ENCODE data around the gene MPPED2. TPM values are rescaled to one million over a fixed set of nuclear protein-coding genes. Genes with fewer than 3 reads are reported as not detected.

MPPED2 gene
- total and polyA plus RNA-seq, 10 of the 15 experiments (the other 5 are each of a cell fraction or from before 2014, with no cell fraction given): not detected

DNA sequence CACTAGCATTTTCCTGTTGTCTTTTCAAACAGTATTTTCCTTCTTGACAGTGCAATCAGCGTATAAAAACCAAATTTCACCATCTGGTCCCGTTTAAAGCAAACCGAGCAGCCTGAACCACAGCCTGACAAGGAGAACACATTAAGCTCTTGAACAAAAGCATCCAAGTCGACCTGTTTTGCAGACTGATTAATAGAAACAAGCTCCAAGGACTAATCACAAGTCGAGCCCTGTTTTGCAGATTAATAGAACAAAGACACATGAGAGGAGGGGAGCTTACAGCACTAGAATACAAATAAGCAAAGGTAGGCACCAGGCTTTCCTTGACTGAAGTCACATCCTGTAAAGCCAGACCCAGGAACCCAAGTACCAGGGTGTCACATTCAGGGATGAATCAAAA is 104.8 kb downstream of the MPPED2 start:
- no peak overlapping the region for H3K4me3 ChIP-seq
- H3K79me2 ChIP-seq (ENCODE audit: control insufficient read depth, insufficient read depth, low read length): no peaks in the 10 kb centered on the region
- no TSS peak for BruUV-seq (replicated peaks)
- ChIA-PET RAD21 (ENCODE audit: unreplicated experiment) (no interaction called here), CTCF (no interaction called here), POLR2A (no interaction called here), SMC1A (ENCODE audit: uncharacterized antibody, unreplicated experiment) (no interaction called here)
- no peaks in the 10 kb centered on the region for H4K20me1 ChIP-seq (ENCODE audit: control insufficient read depth, insufficient read depth)
- no peaks in the 10 kb centered on the region for H3K36me3 ChIP-seq (ENCODE audit: control insufficient read depth in 2 of 2, insufficient read depth in 2 of 2, low read length in 1 of 2)
- H3K27me3 ChIP-seq (replicated peaks in 1 of 2; ENCODE audit: control insufficient read depth in 2 of 2, insufficient read depth in 2 of 2, low read length in 1 of 2): peaks cover 0 to 7% of the 10 kb centered on the region in 2 experiments; a peak in 1 of 4 replicates
- no peak overlapping the region for H3K27ac ChIP-seq (ENCODE audit: control insufficient read depth, insufficient read depth)
- no peaks in the 10 kb centered on the region for H3K9me3 ChIP-seq (replicated peaks; ENCODE audit: control insufficient read depth, insufficient read depth, low read length)
- in situ Hi-C loops (cut with MboI): no loop called here
- no peak overlapping the region for H2AFZ ChIP-seq (ENCODE audit: control insufficient read depth, low read depth, low read length)
- H3K4me1 ChIP-seq (ENCODE audit: control insufficient read depth, insufficient read depth, low read length): no peaks in the 10 kb centered on the region
- H3K9ac ChIP-seq (ENCODE audit: control insufficient read depth, insufficient read depth, low read length): no peak overlapping the region
- WGBS (ENCODE audit: insufficient coverage, insufficient replicate concordance, low lambda C conversion rate, missing lambda C conversion rate): 15% methylated on average over 5 of the region's 5 CpGs
- DNase-seq (ENCODE audit: low read depth, low spot score) (no peak), ATAC-seq (no peak), FAIRE-seq (no peak)
- H3K4me2 ChIP-seq (ENCODE audit: control insufficient read depth, insufficient read depth): no peak overlapping the region
- intact Hi-C loops (cut with micrococcal nuclease; ENCODE audit: unreplicated experiment): no loop called here
- no peak for TF ChIP-seq CREB1 (IDR thresholded peaks at IDR 0.05; ENCODE audit: low read depth)
- TF ChIP-seq SMAD5 (IDR thresholded peaks at IDR 0.05; ENCODE audit: low read depth): no peak
- TF ChIP-seq, protein P1, sequence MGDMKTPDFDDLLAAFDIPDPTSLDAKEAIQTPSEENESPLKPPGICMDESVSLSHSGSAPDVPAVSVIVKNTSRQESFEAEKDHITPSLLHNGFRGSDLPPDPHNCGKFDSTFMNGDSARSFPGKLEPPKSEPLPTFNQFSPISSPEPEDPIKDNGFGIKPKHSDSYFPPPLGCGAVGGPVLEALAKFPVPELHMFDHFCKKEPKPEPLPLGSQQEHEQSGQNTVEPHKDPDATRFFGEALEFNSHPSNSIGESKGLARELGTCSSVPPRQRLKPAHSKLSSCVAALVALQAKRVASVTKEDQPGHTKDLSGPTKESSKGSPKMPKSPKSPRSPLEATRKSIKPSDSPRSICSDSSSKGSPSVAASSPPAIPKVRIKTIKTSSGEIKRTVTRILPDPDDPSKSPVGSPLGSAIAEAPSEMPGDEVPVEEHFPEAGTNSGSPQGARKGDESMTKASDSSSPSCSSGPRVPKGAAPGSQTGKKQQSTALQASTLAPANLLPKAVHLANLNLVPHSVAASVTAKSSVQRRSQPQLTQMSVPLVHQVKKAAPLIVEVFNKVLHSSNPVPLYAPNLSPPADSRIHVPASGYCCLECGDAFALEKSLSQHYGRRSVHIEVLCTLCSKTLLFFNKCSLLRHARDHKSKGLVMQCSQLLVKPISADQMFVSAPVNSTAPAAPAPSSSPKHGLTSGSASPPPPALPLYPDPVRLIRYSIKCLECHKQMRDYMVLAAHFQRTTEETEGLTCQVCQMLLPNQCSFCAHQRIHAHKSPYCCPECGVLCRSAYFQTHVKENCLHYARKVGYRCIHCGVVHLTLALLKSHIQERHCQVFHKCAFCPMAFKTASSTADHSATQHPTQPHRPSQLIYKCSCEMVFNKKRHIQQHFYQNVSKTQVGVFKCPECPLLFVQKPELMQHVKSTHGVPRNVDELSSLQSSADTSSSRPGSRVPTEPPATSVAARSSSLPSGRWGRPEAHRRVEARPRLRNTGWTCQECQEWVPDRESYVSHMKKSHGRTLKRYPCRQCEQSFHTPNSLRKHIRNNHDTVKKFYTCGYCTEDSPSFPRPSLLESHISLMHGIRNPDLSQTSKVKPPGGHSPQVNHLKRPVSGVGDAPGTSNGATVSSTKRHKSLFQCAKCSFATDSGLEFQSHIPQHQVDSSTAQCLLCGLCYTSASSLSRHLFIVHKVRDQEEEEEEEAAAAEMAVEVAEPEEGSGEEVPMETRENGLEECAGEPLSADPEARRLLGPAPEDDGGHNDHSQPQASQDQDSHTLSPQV (IDR thresholded peaks at IDR 0.05): no peak
- TF ChIP-seq FOXK2 (IDR thresholded peaks at IDR 0.05): no peak
- TF ChIP-seq SMARCA5 (IDR thresholded peaks at IDR 0.05): no peak
- TF ChIP-seq ZBED1 (IDR thresholded peaks at IDR 0.05; ENCODE audit: borderline replicate concordance): no peak
- TF ChIP-seq, protein P2, sequence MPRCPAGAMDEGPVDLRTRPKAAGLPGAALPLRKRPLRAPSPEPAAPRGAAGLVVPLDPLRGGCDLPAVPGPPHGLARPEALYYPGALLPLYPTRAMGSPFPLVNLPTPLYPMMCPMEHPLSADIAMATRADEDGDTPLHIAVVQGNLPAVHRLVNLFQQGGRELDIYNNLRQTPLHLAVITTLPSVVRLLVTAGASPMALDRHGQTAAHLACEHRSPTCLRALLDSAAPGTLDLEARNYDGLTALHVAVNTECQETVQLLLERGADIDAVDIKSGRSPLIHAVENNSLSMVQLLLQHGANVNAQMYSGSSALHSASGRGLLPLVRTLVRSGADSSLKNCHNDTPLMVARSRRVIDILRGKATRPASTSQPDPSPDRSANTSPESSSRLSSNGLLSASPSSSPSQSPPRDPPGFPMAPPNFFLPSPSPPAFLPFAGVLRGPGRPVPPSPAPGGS (IDR thresholded peaks at IDR 0.05; ENCODE audit: borderline replicate concordance, insufficient read depth, low read depth, low read length, poor library complexity, severe bottlenecking): no peak
- TF ChIP-seq, protein P3, sequence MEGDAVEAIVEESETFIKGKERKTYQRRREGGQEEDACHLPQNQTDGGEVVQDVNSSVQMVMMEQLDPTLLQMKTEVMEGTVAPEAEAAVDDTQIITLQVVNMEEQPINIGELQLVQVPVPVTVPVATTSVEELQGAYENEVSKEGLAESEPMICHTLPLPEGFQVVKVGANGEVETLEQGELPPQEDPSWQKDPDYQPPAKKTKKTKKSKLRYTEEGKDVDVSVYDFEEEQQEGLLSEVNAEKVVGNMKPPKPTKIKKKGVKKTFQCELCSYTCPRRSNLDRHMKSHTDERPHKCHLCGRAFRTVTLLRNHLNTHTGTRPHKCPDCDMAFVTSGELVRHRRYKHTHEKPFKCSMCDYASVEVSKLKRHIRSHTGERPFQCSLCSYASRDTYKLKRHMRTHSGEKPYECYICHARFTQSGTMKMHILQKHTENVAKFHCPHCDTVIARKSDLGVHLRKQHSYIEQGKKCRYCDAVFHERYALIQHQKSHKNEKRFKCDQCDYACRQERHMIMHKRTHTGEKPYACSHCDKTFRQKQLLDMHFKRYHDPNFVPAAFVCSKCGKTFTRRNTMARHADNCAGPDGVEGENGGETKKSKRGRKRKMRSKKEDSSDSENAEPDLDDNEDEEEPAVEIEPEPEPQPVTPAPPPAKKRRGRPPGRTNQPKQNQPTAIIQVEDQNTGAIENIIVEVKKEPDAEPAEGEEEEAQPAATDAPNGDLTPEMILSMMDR (IDR thresholded peaks at IDR 0.05 in 2 of 3, conservative IDR thresholded peaks at IDR 0.05 in 1 of 3; ENCODE audit: control insufficient read depth in 2 of 3, extremely low read depth in 1 of 3, insufficient read depth in 1 of 3, low read depth in 3 of 3, low read length in 3 of 3): no peak
- TF ChIP-seq BACH1 (IDR thresholded peaks at IDR 0.05; ENCODE audit: borderline replicate concordance): no peak
- no peak for TF ChIP-seq SMAD1 (IDR thresholded peaks at IDR 0.05; ENCODE audit: low read depth, partially characterized antibody)
- no peak for TF ChIP-seq HDGF (IDR thresholded peaks at IDR 0.05)
- TF ChIP-seq POLR2AphosphoS5 (IDR thresholded peaks at IDR 0.05; ENCODE audit: low read length): no peak
- TF ChIP-seq, protein P4, sequence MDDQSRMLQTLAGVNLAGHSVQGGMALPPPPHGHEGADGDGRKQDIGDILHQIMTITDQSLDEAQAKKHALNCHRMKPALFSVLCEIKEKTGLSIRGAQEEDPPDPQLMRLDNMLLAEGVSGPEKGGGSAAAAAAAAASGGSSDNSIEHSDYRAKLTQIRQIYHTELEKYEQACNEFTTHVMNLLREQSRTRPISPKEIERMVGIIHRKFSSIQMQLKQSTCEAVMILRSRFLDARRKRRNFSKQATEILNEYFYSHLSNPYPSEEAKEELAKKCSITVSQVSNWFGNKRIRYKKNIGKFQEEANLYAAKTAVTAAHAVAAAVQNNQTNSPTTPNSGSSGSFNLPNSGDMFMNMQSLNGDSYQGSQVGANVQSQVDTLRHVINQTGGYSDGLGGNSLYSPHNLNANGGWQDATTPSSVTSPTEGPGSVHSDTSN (IDR thresholded peaks at IDR 0.05; ENCODE audit: insufficient replicate concordance, low read depth, low read length): no peak
- TF ChIP-seq STAT3 (IDR thresholded peaks at IDR 0.05; ENCODE audit: low read depth, low read length): no peak
- TF ChIP-seq RUNX3 (IDR thresholded peaks at IDR 0.05; ENCODE audit: low read length): no peak

All from GM12878 (cell line).